Mesenchymal stem cell (in vitro differentiated cells and primary cell): ENCODE results near the gene ERBB4.

ENCODE experiments used
- DNase-seq: peaks from one replicate; pipeline ENCODE4 v3.0.0-alpha.2; 2013
- H2AFZ ChIP-seq: one replicate; pipeline ENCODE4 v1.6.1; 2013; ENCODE audit warnings: low read depth, mild to moderate bottlenecking, control low read depth, inconsistent platforms, low read length, moderate library complexity
- H2AK5ac ChIP-seq: 2 replicates; pipeline ENCODE4 v1.6.1; 2013; ENCODE audit warnings: low read length, moderate library complexity, mild to moderate bottlenecking, inconsistent platforms; ENCODE audit not compliant: severe bottlenecking
- H2BK120ac ChIP-seq: one replicate; pipeline ENCODE4 v1.6.1; 2013; ENCODE audit warnings: low read depth, mild to moderate bottlenecking, inconsistent platforms, low read length, moderate library complexity
- H2BK12ac ChIP-seq, 2 experiments: one replicate each; pipeline ENCODE4 v1.6.1; 2013; ENCODE audit warnings: inconsistent platforms in 2 of 2, low read length in 2 of 2, mild to moderate bottlenecking in 2 of 2, moderate library complexity in 2 of 2, control low read depth in 1 of 2
- H2BK15ac ChIP-seq: one replicate; pipeline ENCODE4 v1.6.1; 2013; ENCODE audit warnings: mild to moderate bottlenecking, low read depth, inconsistent platforms; ENCODE audit not compliant: poor library complexity, severe bottlenecking
- H2BK5ac ChIP-seq: 2 replicates; pipeline ENCODE4 v1.6.1; 2013; ENCODE audit warnings: low read depth, mild to moderate bottlenecking, low read length, control low read depth, inconsistent platforms; ENCODE audit not compliant: poor library complexity, severe bottlenecking
- H3K14ac ChIP-seq, 2 experiments: one replicate each; pipeline ENCODE4 v1.6.1; 2013; ENCODE audit warnings: inconsistent platforms in 2 of 2, low read length in 2 of 2, control low read depth in 1 of 2, mild to moderate bottlenecking in 1 of 2, moderate library complexity in 1 of 2
- H3K18ac ChIP-seq, 2 experiments: one replicate each; pipeline ENCODE4 v1.6.1; 2013; ENCODE audit warnings: inconsistent platforms in 2 of 2, low read length in 2 of 2, control low read depth in 1 of 2, low read depth in 1 of 2, mild to moderate bottlenecking in 1 of 2
- H3K23ac ChIP-seq, 2 experiments: one replicate each; pipeline ENCODE4 v1.6.1; 2013; ENCODE audit warnings: inconsistent platforms in 2 of 2, low read length in 2 of 2, mild to moderate bottlenecking in 2 of 2, moderate library complexity in 2 of 2, control low read depth in 1 of 2
- H3K27ac ChIP-seq: 2 replicates; pipeline ENCODE4 v1.5.1; 2013; ENCODE audit warnings: mild to moderate bottlenecking, moderate library complexity, low read length, control low read depth, inconsistent platforms; ENCODE audit not compliant: poor library complexity, severe bottlenecking
- H3K27me3 ChIP-seq, 2 experiments: 2 replicates each; pipeline versions ENCODE4 v1.6.1 to v1.7.0; 2013; ENCODE audit warnings: low read length in 2 of 2, mild to moderate bottlenecking in 2 of 2, moderate library complexity in 2 of 2, control low read depth in 1 of 2, inconsistent platforms in 1 of 2; ENCODE audit not compliant: control insufficient read depth in 1 of 2, insufficient read depth in 1 of 2
- H3K36me3 ChIP-seq, 2 experiments: 2 replicates each; pipeline versions ENCODE4 v1.6.1 to v1.7.0; 2013; ENCODE audit warnings: low read length in 2 of 2, control low read depth in 1 of 2, inconsistent platforms in 1 of 2, low read depth in 1 of 2, mild to moderate bottlenecking in 1 of 2; ENCODE audit not compliant: insufficient read depth in 2 of 2, control insufficient read depth in 1 of 2
- H3K4ac ChIP-seq, 2 experiments: one replicate each; pipeline ENCODE4 v1.6.1; 2013; ENCODE audit warnings: inconsistent platforms in 2 of 2, low read length in 2 of 2, mild to moderate bottlenecking in 2 of 2, moderate library complexity in 2 of 2, control low read depth in 1 of 2, low read depth in 1 of 2
- H3K4me1 ChIP-seq: 2 replicates; pipeline ENCODE4 v1.6.1; 2013; ENCODE audit warnings: low read depth, low read length, control low read depth; ENCODE audit not compliant: control insufficient read depth, insufficient read depth
- H3K4me2 ChIP-seq: 2 replicates; pipeline ENCODE4 v1.6.1; 2013; ENCODE audit warnings: low read length, mild to moderate bottlenecking, inconsistent platforms; ENCODE audit not compliant: poor library complexity, severe bottlenecking
- H3K4me3 ChIP-seq, 2 experiments: 2 replicates each; pipeline versions ENCODE4 v1.5.1 to v1.7.0; 2013; ENCODE audit warnings: low read length in 2 of 2, mild to moderate bottlenecking in 2 of 2, control low read depth in 1 of 2, low read depth in 1 of 2; ENCODE audit not compliant: insufficient read depth in 1 of 2
- H3K79me1 ChIP-seq: replicated peaks from 2 replicates; pipeline ENCODE4 v1.6.1; 2013; ENCODE audit warnings: mild to moderate bottlenecking, control low read depth, low read length, inconsistent platforms; ENCODE audit not compliant: poor library complexity, severe bottlenecking
- H3K9ac ChIP-seq: 2 replicates; pipeline ENCODE4 v1.7.0; 2013; ENCODE audit warnings: mild to moderate bottlenecking, low read length, moderate library complexity
- H3K9me3 ChIP-seq: 2 replicates; pipeline ENCODE4 v1.7.0; 2013; ENCODE audit warnings: mild to moderate bottlenecking, low read length; ENCODE audit not compliant: control insufficient read depth
- H4K8ac ChIP-seq: one replicate; pipeline ENCODE4 v1.6.1; 2013; ENCODE audit warnings: inconsistent platforms, mild to moderate bottlenecking, low read length, moderate library complexity
- H4K91ac ChIP-seq: one replicate; pipeline ENCODE4 v1.6.1; 2013; ENCODE audit warnings: mild to moderate bottlenecking, low read length, inconsistent platforms
- WGBS: methylation state at CpG from one replicate; pipeline ENCODE4 v1.1.7; 2013; ENCODE audit warnings: mixed read lengths; 5-methylcytosine and 5-hydroxymethylcytosine counted together

Gene ERBB4

GRCh38 chr2:212099658-212100057 is 438.9 kb downstream of the ERBB4 start:
- Histone ChIP-seq H3K4me2 (no peak overlapping the region), H3K4ac (no peak overlapping the region), H3K4me1 (no peaks in the 10 kb centered on the region), H3K27ac (no peak overlapping the region), H3K27me3 (no peaks in the 10 kb centered on the region), H3K9me3 (no peaks in the 10 kb centered on the region), H2BK120ac (no peak overlapping the region), H2BK15ac (no peak overlapping the region), H2AFZ (no peak overlapping the region), H3K18ac (no peak overlapping the region), H2BK5ac (no peak overlapping the region), H3K14ac (no peak overlapping the region), H3K36me3 (no peaks in the 10 kb centered on the region), H2BK12ac (no peak overlapping the region), H3K9ac (no peak overlapping the region), H3K23ac (no peak overlapping the region), H3K79me1 (no peaks in the 10 kb centered on the region), H4K8ac (no peak overlapping the region), H2AK5ac (no peak overlapping the region), H3K4me3 (no peak overlapping the region), H4K91ac (no peak overlapping the region)
- no peak for DNase-seq

DNA sequence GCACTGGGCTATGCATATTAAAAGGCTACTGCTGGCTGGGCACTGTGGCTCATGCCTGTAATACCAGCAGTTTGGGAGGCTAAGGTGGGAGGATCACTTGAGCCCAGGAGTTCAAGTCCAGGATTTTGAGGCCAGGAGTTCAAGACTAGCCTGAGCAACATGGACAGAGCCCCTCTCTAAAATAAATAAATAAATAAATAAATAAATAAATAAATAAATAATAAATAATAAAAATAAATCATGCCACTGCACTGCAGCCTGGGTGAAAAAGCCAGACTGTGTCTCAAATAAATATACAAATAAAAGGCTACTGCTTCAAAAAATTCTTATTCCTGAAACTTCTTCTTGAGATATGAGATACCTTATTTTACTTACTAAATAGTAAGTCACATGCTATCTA is 439.6 kb downstream of the ERBB4 start:
- Histone ChIP-seq H3K27me3 (no peaks in the 10 kb centered on the region), H2BK5ac (no peak overlapping the region), H3K18ac (no peak overlapping the region), H3K79me1 (no peaks in the 10 kb centered on the region), H3K9me3 (no peaks in the 10 kb centered on the region), H2AFZ (no peak overlapping the region), H3K4me1 (no peaks in the 10 kb centered on the region), H2BK12ac (no peak overlapping the region), H3K4me3 (no peak overlapping the region), H2BK15ac (no peak overlapping the region), H3K4me2 (no peak overlapping the region), H4K8ac (no peak overlapping the region), H2BK120ac (no peak overlapping the region), H3K27ac (no peak overlapping the region), H3K4ac (no peak overlapping the region), H4K91ac (no peak overlapping the region), H3K9ac (no peak overlapping the region), H3K36me3 (no peaks in the 10 kb centered on the region), H3K23ac (no peak overlapping the region), H3K14ac (no peak overlapping the region), H2AK5ac (no peak overlapping the region)
- DNase-seq: no peak

- H2AFZ ChIP-seq: no peak overlapping the region
These were observed 441.6 kb downstream of the ERBB4 start for GRCh38 chr2:212097001-212097400.

DNA sequence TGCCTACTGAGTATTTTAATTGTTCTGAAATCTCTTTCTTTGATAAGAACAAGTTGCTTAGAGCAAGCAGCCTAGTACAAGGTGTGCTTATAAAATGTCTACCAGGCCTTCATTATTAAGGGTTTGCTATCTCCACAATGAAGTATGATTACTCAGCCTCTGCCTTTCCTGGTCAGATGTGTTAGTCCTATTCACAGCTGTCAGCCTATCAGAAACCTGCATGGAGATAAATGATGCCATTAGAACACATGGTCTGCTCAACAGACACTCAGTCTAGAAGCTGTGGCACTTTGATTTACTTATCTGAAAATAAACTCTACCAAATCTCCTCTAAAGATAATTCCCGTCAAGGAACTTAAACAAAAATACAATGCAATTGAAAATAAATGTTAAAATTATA is 448.7 kb downstream of the ERBB4 start:
- no peak overlapping the region for H3K4me2 ChIP-seq
- no peak overlapping the region for H4K91ac ChIP-seq
- DNase-seq: no peak

More at GRCh38 chr2:212097001-212097400, 441.6 kb downstream of the ERBB4 start:
- Histone ChIP-seq H2BK15ac (no peak overlapping the region), H3K18ac (no peak overlapping the region), H3K9ac (no peak overlapping the region), H3K27me3 (no peaks in the 10 kb centered on the region), H3K14ac (no peak overlapping the region), H3K79me1 (no peaks in the 10 kb centered on the region), H2BK5ac (no peak overlapping the region), H3K9me3 (no peaks in the 10 kb centered on the region), H3K4me3 (no peak overlapping the region), H3K27ac (no peak overlapping the region), H3K4me2 (no peak overlapping the region), H3K4me1 (no peaks in the 10 kb centered on the region), H3K4ac (no peak overlapping the region), H3K23ac (no peak overlapping the region), H3K36me3 (no peaks in the 10 kb centered on the region), H2BK120ac (no peak overlapping the region), H4K8ac (no peak overlapping the region), H2AK5ac (no peak overlapping the region), H2BK12ac (no peak overlapping the region), H4K91ac (no peak overlapping the region)
- 95% methylated on average over 1 of the region's 1 CpG for WGBS
- DNase-seq: no peak

More for the DNA sequence above, 448.7 kb downstream of the ERBB4 start:
- no peak overlapping the region for H3K23ac ChIP-seq
- no peak overlapping the region for H3K14ac ChIP-seq
- H3K79me1 ChIP-seq: no peaks in the 10 kb centered on the region
- H2BK120ac ChIP-seq: no peak overlapping the region
- no peaks in the 10 kb centered on the region for H3K27me3 ChIP-seq
- no peak overlapping the region for H4K8ac ChIP-seq
- no peak overlapping the region for H3K4me3 ChIP-seq
- no peak overlapping the region for H3K27ac ChIP-seq
- H3K18ac ChIP-seq: no peak overlapping the region
- no peak overlapping the region for H2BK15ac ChIP-seq
- H3K9me3 ChIP-seq: no peaks in the 10 kb centered on the region
- H3K4me1 ChIP-seq: no peaks in the 10 kb centered on the region
- H2AK5ac ChIP-seq: no peak overlapping the region
- H2AFZ ChIP-seq: no peak overlapping the region
- WGBS: no CpG with 5 or more reads among the region's 1 CpG
- H2BK12ac ChIP-seq: no peak overlapping the region
- H3K4ac ChIP-seq: no peak overlapping the region
- H2BK5ac ChIP-seq: no peak overlapping the region
- H3K9ac ChIP-seq: no peak overlapping the region
- H3K36me3 ChIP-seq: no peaks in the 10 kb centered on the region
